GM18867 (cell line): ENCODE results near the gene CACNA1E.
A peak's percentile ranks its signal among the peaks of the same experiment; 100 is the strongest.

Source experiments
- ATAC-seq: cut with Tn5 transposase; IDR thresholded peaks from one replicate; pipeline ENCODE4 v1.9.1; 2021; ENCODE audit warnings: mild to moderate bottlenecking, moderate library complexity; ENCODE audit not compliant: unreplicated experiment

CACNA1E gene

GRCh38 chr1:181483285-181484195, at the start of gene CACNA1E:
Gene CACNA1E, plus strand, starts transcription at chr1:181483517. Its CDS starts 228 bp downstream, at chr1:181483745.
- no peak for ATAC-seq

GRCh38 chr1:181433931-181434330, 49.4 kb upstream of the CACNA1E start:
- no peak for ATAC-seq

- peak; percentile 68 for ATAC-seq
Observed at GRCh38 chr1:181438013-181438412, 45.3 kb upstream of the CACNA1E start.

GRCh38 chr1:181440510-181440909, 42.8 kb upstream of the CACNA1E start:
- ATAC-seq, result no peak

- no peak for ATAC-seq
Observed at GRCh38 chr1:181442181-181442525, 41.2 kb upstream of the CACNA1E start.

- ATAC-seq, result no peak
Observed at GRCh38 chr1:181443231-181443853, 40.0 kb upstream of the CACNA1E start.

- no peak for ATAC-seq
Observed at GRCh38 chr1:181445436-181445835, 37.9 kb upstream of the CACNA1E start.

- ATAC-seq, result no peak
Observed at GRCh38 chr1:181448461-181448860, 34.9 kb upstream of the CACNA1E start.

GRCh38 chr1:181451661-181452230, 31.6 kb upstream of the CACNA1E start:
- no peak for ATAC-seq

GRCh38 chr1:181452746-181453145, 30.6 kb upstream of the CACNA1E start:
- no peak for ATAC-seq

GRCh38 chr1:181453541-181454201, 29.6 kb upstream of the CACNA1E start:
- no peak for ATAC-seq

GRCh38 chr1:181456551-181456950, 26.8 kb upstream of the CACNA1E start:
- no peak for ATAC-seq

GRCh38 chr1:181458419-181458818, 24.9 kb upstream of the CACNA1E start:
- ATAC-seq, result no peak

- ATAC-seq, result no peak
Observed at GRCh38 chr1:181459067-181459466, 24.2 kb upstream of the CACNA1E start.

- ATAC-seq, result no peak
Observed at GRCh38 chr1:181469829-181470228, 13.5 kb upstream of the CACNA1E start.

- ATAC-seq, result no peak
Observed at GRCh38 chr1:181475580-181475979, 7.7 kb upstream of the CACNA1E start.

GRCh38 chr1:181476581-181476980, 6.7 kb upstream of the CACNA1E start:
- no peak for ATAC-seq

GRCh38 chr1:181478306-181478705, 5.0 kb upstream of the CACNA1E start:
- ATAC-seq, result no peak

GRCh38 chr1:181479137-181479745, 4.1 kb upstream of the CACNA1E start:
- peak; percentile 50 for ATAC-seq

- ATAC-seq, result no peak
Observed at GRCh38 chr1:181482001-181482430, 1.3 kb upstream of the CACNA1E start.
